Measurements from ENCODE around the gene ZP1. TPM values are rescaled to one million over a fixed set of nuclear protein-coding genes. Genes with fewer than 3 reads are reported as not detected.

ZP1 gene
- total RNA-seq, 2 experiments from 2014 or later = not detected

DNA sequence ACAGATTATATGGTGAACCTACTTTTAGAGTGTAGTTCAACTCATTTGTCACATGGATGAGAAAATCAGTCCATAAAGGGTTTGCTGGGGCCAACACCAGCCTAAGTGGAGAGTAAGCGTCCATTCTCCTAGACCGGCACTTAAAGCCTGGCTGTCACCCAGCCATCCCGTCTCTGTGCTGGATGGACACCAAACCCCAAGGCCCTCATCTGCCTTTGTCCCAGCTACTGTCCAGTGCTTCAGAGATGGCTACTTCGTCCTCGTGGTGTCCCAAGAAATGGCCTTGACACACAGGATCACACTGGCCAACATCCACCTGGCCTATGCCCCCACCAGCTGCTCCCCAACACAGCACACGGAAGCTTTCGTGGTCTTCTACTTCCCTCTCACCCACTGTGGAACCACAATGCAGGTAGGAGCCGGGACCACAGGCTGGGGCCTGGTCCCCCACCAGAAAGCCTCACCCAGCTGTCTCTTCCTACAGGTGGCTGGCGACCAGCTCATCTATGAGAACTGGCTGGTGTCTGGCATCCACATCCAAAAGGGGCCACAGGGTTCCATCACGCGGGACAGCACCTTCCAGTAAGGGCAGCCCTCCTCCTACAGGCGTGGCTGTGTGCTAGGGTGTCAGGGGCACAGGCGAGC is 3.5 kb downstream of the ZP1 start:
- no peaks in the 10 kb centered on the region for H3K27me3 Mint-ChIP-seq
- no peaks in the 10 kb centered on the region for H3K36me3 Mint-ChIP-seq (ENCODE audit: low read depth)
- no peaks in the 10 kb centered on the region for H3K9me3 Mint-ChIP-seq
- peaks cover 52% of the 10 kb centered on the region for H3K4me1 Mint-ChIP-seq
- POLR2A ChIA-PET = no interaction called here
- no peak overlapping the region for H3K4me3 Mint-ChIP-seq
- CTCF ChIA-PET = interaction anchor here (0.6 to 2.1 kb wide), 8 partner anchors 9 to 157 kb away, joined by 3 to 9 read pairs (median 4); partner anchors contain the start of gene PTGDR2
- peak overlapping the region; percentile 41 for H3K27ac Mint-ChIP-seq
- DNase-seq = no peak

- Mint-ChIP-seq H3K9me3 (no peaks in the 10 kb centered on the region), H3K4me3 (no peak overlapping the region), H3K27ac (peak overlapping the region; percentile 41), H3K36me3 (ENCODE audit: low read depth) (no peaks in the 10 kb centered on the region), H3K4me1 (peaks cover 52% of the 10 kb centered on the region), H3K27me3 (no peaks in the 10 kb centered on the region)
- ChIA-PET POLR2A (no interaction called here), CTCF (interaction anchor here (1.3 to 2.1 kb wide), 6 partner anchors 9 to 24 kb away, joined by 4 to 9 read pairs (median 4); partner anchors contain the start of gene PTGDR2)
- DNase-seq = no peak
Observed at GRCh38 chr11:60871378-60872061, 4.2 kb downstream of the ZP1 start.

- CTCF ChIA-PET = interaction anchor here (0.8 to 2.1 kb wide), 8 partner anchors 8 to 88 kb away, joined by 3 to 9 read pairs (median 4); partner anchors contain the start of gene PTGDR2
- H3K4me1 Mint-ChIP-seq = peaks cover 52% of the 10 kb centered on the region
- POLR2A ChIA-PET = no interaction called here
- H3K4me3 Mint-ChIP-seq = no peak overlapping the region
- DNase-seq = no peak
- H3K9me3 Mint-ChIP-seq = no peaks in the 10 kb centered on the region
- peak overlapping the region; percentile 9 for H3K27ac Mint-ChIP-seq
- H3K27me3 Mint-ChIP-seq = no peaks in the 10 kb centered on the region
- no peaks in the 10 kb centered on the region for H3K36me3 Mint-ChIP-seq (ENCODE audit: low read depth)
Observed at GRCh38 chr11:60872124-60872960, 5.0 kb downstream of the ZP1 start.

- Mint-ChIP-seq H3K4me3 (no peak overlapping the region), H3K9me3 (no peaks in the 10 kb centered on the region), H3K27ac (peak overlapping the region; percentile 82), H3K27me3 (no peaks in the 10 kb centered on the region), H3K4me1 (peaks cover 50% of the 10 kb centered on the region), H3K36me3 (ENCODE audit: low read depth) (no peaks in the 10 kb centered on the region)
- ChIA-PET CTCF (interaction anchor here (0.8 to 1.8 kb wide), 4 partner anchors 8 to 89 kb away, joined by 3 to 6 read pairs (median 3); no protein-coding TSS in a partner anchor), POLR2A (no interaction called here)
- no peak for DNase-seq
Observed at GRCh38 chr11:60872961-60873524, 5.7 kb downstream of the ZP1 start.

- CTCF ChIA-PET = interaction anchor here (1.0 to 1.4 kb wide), 2 partner anchors 9 to 25 kb away, joined by 3 read pairs; no protein-coding TSS in a partner anchor
- Mint-ChIP-seq H3K36me3 (ENCODE audit: low read depth) (no peaks in the 10 kb centered on the region), H3K27ac (peak overlapping the region; percentile 57), H3K4me1 (peaks cover 45% of the 10 kb centered on the region), H3K4me3 (no peak overlapping the region), H3K9me3 (no peaks in the 10 kb centered on the region), H3K27me3 (no peaks in the 10 kb centered on the region)
- DNase-seq = no peak
- POLR2A ChIA-PET = no interaction called here
Observed at GRCh38 chr11:60873533-60873932, 6.2 kb downstream of the ZP1 start.

DNA sequence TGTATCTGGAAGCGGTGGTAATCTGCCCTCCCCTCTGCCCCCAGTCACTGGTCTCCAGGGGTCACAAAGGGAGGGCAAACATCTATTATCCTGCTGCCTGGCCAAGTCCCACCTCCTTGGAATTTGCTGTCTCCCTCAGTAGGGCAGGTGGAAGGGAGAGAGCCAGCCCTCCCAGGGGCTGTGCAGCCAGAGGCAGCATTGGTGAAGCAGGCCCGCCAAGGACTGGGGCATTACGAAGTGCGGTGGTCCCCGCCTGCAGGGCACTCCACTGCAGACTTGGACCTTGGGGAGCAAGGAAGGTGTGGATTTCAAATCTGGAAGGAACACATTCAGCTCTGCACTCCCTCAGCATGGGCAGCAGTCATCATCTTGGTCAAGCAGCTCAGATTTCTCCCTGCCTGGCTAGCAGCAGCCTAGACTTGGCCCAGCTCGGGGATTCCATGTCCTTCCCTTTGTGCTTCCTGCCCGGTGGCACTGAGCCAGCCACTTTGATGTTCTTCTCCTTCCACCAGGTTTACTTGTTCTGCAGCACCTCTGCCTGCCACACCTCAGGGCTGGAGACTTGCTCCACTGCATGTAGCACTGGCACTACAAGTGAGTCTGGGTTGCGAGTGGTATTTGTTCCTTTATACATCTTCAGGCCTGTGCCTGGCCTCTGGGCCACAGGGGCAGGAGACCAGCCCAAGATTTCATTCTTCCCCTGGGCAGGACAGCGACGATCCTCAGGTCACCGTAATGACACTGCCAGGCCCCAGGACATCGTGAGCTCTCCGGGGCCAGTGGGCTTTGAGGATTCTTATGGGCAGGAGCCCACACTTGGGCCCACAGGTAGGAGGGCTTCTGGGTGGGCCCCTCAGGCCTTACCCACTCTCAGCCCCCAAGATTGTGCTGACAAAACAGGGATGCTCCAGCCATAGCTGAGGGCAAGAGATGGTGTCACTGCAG is 7.4 kb downstream of the ZP1 start:
- DNase-seq = no peak
- ChIA-PET POLR2A (no interaction called here), CTCF (no interaction called here)
- Mint-ChIP-seq H3K9me3 (no peaks in the 10 kb centered on the region), H3K36me3 (ENCODE audit: low read depth) (no peaks in the 10 kb centered on the region), H3K4me1 (peaks cover 37% of the 10 kb centered on the region), H3K27me3 (no peaks in the 10 kb centered on the region), H3K27ac (peak overlapping the region; percentile 1), H3K4me3 (no peak overlapping the region)

DNA sequence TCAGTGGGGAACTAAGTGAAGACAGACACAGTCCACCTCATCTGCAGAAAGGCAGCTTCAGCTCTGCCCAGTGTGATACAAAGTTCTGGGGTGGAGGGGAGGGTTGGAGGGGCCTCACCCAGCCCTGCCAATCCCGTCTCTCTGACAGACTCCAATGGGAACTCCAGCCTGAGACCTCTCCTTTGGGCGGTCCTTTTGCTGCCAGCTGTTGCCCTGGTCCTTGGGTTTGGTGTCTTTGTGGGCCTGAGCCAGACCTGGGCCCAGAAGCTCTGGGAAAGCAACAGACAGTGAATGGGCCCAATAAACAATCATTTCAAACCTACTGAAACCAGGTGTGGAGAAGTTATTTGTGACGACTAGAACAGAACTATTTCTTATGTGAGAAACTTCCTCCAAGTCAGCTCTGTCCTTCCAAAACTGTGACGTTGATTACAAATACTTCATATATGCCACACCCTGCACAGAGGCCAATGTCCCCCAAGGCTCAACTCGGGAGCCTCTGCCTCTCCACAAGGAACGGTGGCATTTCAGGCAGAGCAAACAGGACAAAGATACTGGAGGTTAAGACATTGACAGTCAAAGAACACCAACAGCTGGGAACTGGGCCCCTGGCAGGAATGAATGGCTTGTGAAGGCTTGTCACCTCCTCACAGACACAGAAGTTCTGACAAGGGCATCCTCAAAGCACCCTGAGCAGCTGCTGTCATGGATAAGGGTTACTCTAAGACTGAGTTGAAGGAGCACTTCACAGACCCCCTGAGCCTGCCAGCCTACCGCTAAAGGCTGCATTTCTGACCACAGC is 8.2 kb downstream of the ZP1 start:
- no peaks in the 10 kb centered on the region for H3K9me3 Mint-ChIP-seq
- POLR2A ChIA-PET = no interaction called here

DNA sequence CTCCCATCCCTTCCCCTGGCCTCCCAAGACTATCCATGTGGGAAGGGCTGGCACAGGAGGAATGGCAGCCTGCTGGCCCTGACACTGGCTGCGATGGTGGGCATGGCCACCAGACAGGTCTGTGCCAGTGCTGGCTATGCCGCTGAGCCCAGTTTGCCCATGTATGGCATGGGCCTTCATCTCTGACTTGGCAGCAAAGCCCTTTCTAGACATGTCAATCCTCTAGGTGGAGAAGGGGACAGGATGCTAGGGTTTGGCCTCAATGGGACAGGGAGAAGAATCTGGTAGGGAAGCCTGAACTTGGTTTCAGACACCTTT is 8.8 kb downstream of the ZP1 start:
- no peak for DNase-seq
- Mint-ChIP-seq H3K27ac (no peak overlapping the region), H3K4me3 (no peak overlapping the region), H3K36me3 (ENCODE audit: low read depth) (peaks cover 3% of the 10 kb centered on the region), H3K27me3 (no peaks in the 10 kb centered on the region), H3K9me3 (no peaks in the 10 kb centered on the region), H3K4me1 (peaks cover 31% of the 10 kb centered on the region)
- ChIA-PET CTCF (interaction anchor here (1.7 kb wide), 1 partner anchor 12 kb away, joined by 8 read pairs; no protein-coding TSS in a partner anchor), POLR2A (no interaction called here)

More for the DNA sequence above, 8.2 kb downstream of the ZP1 start:
- CTCF ChIA-PET = interaction anchor here (1.7 kb wide), 1 partner anchor 12 kb away, joined by 8 read pairs; no protein-coding TSS in a partner anchor
- Mint-ChIP-seq H3K36me3 (ENCODE audit: low read depth) (peaks cover under 1% of the 10 kb centered on the region), H3K27me3 (no peaks in the 10 kb centered on the region), H3K27ac (no peak overlapping the region), H3K4me3 (no peak overlapping the region), H3K4me1 (peaks cover 33% of the 10 kb centered on the region)
- no peak for DNase-seq

GRCh38 chr11:60878245-60879101 is 11.1 kb downstream of the ZP1 start:
- H3K4me3 Mint-ChIP-seq = no peak overlapping the region
- no peak for DNase-seq
- ChIA-PET CTCF (interaction anchor here (0.6 to 1.3 kb wide), 2 partner anchors 9 to 113 kb away, joined by 3 read pairs; no protein-coding TSS in a partner anchor), POLR2A (no interaction called here)
- no peaks in the 10 kb centered on the region for H3K9me3 Mint-ChIP-seq
- no peak overlapping the region for H3K27ac Mint-ChIP-seq
- H3K4me1 Mint-ChIP-seq = peaks cover 10% of the 10 kb centered on the region
- no peaks in the 10 kb centered on the region for H3K27me3 Mint-ChIP-seq
- H3K36me3 Mint-ChIP-seq (ENCODE audit: low read depth) = peaks cover 8% of the 10 kb centered on the region

DNA sequence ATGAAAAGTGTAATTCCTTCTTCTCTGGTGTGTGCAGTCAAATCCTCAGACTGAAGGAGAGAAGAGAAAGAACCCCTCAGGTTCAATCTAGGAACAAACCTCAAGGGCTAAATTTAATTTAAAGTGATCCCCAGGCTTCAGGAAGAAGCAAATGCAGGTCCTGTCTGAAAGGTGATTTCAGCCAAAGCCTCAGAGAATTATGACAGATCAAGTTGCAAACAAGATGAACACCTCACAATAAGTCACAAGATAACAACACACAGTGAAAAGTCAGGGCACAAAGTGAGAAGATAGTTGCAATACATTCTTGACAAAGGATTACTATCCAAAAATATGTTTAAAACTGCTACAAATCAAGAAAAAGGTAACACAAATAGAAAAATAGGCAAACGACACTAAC is 11.8 kb downstream of the ZP1 start:
- H3K9me3 Mint-ChIP-seq = no peaks in the 10 kb centered on the region
- ChIA-PET CTCF (interaction anchor here (1.3 kb wide), 1 partner anchor 8 kb away, joined by 3 read pairs; no protein-coding TSS in a partner anchor), POLR2A (no interaction called here)
- no peak overlapping the region for H3K27ac Mint-ChIP-seq
- peaks cover 12% of the 10 kb centered on the region for H3K36me3 Mint-ChIP-seq (ENCODE audit: low read depth)
- peaks cover 8% of the 10 kb centered on the region for H3K4me1 Mint-ChIP-seq
- no peak for DNase-seq
- no peak overlapping the region for H3K4me3 Mint-ChIP-seq
- no peaks in the 10 kb centered on the region for H3K27me3 Mint-ChIP-seq

All from activated CD4-positive, alpha-beta T cell treated with anti-CD3 and anti-CD28 coated beads, Interleukin-2, amount 10 ng/mL, durations not matched to agents 7 days and 5 days (primary cell).